SK-N-DZ (cell line): Measurements from ENCODE around the gene SAFB.

Experiments
- DNase-seq: peaks from one replicate; pipeline ENCODE4 v3.0.0-alpha.2; 2015; ENCODE audit warnings: low spot score

The SAFB gene

DNA sequence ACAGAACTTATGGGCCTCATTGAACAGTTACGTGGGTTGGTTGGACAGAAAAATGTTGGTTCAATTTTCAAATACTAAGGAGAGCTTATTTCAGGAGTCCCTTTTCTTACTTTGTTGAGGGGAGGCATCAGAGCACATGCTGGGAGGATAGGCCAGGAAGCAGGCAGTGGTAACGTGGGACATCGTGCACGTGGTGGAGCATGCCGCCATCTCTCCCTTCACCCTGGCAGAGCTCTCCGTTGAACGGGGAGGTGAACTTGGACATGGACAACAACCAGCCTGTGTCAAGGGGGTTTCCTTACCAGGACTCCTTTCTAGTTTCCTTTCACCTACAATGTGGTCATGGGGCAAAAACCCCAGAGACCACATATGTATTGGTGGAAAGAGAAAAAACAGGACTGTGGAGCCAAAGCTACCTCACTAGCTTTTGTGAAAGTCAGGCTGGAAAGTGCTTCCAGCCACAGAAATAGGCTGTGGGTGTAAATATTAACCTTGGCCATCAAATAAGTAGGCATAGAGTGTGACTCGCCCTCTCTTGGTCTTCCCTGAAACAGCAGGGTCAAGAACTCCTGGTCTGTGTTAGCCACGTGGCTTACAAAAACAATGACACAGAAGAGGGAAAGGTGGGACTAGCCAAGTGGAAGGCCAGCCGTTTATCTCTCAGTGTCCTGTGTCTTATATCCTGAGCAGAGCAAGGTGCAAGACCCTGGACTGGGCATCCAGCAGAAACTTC, 43.1 kb downstream of the SAFB start:
- no peak for DNase-seq

DNA sequence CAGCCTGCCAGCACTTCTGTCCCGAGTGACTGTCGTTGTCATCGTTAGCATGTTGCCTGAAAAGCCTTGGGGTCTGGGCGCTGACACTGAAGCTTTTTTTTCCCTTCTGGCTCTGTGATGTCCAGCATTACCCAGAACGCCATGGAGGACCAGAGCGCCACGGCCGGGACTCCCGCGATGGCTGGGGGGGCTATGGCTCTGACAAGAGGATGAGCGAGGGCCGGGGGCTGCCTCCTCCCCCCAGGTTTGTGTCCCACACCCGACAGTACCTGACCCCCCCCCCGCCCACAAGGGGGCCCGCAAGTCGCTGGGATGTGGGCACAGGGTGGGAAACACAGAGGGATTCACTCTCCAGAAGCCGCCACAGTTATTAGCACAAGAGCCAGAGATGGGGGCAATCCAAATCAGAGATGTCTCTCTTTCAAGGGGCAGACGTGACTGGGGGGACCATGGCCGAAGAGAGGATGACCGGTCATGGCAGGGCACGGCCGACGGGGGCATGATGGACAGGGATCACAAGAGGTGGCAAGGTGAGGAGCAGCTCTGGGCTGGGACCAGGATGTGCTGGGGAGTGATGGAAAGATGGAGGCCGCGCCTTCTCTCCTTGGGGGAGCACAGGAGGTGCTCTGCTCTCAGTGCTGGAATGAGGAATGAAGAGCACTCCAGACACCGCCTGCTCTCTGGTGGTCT, 44.2 kb downstream of the SAFB start:
- no peak for DNase-seq

DNA sequence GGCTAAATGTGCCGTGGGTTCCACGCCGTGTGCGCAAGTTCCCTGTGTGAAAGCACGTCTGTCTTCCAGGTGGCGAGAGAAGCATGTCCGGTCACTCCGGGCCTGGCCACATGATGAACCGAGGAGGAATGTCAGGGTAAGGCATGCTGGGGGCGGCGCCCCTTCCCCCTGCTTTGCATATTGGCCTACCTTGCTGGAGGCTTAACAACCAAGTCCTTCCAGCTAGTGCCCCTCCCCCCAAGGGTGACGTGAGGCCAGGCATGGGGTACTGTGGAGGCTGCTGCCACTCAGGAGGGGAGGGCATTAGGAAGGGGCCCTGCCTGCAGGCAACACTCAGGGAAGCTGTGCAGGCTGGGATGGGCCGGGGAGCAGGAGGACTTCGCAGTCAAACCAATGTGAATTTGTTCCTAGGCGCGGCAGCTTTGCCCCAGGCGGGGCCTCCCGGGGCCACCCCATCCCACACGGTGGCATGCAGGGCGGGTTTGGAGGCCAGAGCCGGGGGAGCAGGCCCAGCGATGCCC, 44.9 kb downstream of the SAFB start:
- DNase-seq: no peak

DNA sequence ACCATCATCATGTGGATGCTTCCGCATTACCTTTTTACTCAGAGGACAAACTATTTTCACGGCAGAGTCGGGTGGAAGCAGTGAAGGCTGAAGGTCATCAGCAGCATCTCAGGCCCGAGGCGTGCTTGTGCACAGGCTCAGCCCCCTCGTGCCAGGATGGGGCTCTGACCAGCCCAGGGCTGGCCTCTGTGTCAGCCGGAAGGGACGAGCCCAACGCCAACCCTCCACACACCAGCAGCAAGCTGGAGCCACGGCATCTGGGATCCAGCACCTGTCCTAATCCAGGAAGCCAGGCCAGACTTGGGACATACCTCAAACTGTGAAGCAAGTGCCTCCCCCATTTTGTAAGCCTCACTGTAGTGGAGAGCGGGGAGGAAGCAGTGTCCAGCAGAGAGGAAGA, 46.3 kb downstream of the SAFB start:
- no peak for DNase-seq

DNA sequence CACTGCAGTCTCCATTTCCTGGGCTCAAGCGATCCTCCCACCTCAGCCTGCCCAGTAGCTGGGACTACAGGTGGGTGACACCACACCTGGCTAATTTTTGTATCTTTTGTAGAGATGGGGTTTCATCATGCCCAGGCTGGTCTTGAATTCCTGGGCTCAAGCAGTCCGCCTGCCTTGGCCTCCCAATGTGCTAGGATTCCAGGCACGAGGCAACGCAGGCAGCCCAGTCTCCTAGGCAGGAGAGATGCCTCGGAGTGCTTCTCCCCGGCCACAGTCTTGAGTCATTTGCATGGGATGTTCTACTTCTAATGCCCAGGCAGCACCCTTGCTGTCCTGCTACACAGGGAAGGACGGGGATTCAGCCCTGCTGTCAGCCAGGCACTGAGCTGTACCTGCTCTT, 48.7 kb downstream of the SAFB start:
- DNase-seq: no peak

DNA sequence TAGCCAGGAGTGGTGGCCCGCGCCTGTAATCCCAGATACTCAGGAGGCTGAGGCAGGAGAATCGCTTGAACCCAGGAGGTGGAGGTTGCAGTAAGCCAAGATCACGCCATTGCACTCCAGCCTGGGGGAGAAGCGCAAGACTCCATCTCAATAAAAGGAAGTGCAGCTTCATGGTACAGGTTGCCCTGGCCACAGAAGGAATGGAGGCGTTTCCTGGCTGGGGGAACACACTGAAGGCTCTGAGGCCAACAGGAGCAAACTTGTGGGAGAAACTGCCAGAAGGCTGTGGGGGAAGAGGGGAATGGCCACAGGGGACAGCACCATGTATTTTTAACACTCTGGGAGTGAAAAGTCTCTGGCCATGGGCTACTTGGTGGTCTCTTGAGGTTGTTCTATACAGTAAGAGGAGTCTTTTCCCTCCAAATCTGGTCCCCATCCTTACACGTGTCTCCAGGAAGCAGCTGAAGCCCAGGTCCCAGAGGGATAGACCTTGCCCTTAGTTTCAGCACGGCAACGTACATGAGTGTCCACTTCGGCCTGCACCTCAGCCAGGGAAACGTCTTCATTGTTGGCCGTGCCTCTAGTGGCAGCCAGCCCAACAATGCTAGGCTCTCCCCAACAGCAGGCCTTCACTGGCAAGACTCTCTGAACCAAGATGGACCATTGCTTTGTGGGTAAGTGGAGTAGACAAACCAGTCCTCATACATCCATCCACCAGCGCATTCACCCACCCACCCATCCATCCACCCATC, 50.0 kb downstream of the SAFB start:
- DNase-seq: no peak

DNA sequence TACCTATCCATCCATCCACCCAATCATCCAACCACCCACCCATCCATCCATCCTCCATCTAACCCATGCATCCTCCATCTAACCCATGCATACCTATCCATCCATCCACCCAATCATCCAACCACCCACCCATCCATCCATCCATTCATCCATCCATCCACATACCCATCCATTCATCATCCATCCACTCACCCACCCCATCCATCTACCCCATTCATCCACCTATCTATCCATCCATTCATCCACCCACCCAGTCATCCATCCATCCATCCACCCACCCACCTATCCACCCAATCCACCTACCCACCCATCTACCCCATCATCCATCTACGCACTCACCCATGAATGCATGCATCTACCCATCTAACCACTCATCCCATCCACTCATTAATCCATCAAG, 50.9 kb downstream of the SAFB start:
- no peak for DNase-seq

DNA sequence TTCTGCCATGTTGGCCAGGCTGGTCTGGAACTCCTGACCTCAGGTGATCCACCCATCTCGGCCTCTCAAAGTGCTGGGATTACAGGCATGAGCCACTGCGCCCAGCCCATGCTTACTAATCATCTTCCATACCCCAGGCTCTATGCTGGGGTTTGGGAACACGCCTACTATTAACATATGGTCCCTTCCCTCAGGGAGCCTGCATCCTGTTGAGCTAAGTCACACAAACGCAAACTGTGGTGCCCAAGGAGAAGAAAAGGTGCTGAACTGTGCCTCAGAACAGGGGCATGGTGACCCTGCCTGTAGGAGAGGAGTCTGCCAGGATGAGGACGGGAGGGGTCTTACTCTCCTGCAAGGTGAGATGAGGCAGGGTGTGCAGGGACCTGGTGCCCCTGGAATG, 51.8 kb downstream of the SAFB start:
- DNase-seq: no peak

DNA sequence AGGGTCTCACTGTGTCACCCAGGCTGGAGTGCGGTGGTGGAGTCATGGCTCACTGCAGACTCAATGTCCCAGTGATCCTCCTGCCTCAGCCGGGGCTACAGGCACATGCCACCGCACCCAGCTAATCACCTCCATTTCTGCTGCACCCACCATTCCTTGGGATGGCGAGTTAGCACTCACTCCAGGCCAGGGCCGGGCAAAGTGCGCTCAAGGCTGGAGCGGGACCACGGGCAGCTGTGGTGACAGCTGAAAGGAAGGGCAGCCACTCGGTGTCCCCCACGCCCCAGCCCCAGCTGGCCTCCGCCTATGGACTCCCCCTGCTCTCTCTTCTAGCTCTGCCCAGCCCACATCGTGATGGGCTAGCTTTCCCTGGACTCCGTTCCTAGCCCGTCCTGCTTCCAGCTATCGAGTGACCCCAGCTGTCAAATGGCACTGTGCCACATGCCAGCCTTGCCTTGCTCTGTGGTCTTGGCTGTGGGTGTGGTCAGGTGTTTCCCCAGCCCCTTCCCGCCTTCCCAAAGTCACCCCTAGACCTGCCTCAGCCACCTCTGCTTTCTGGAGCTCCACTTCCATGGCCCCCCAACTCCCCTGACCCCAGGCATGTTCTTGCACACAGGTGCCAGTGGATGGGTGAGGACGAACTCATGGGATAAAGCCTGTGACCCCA, 53.4 kb downstream of the SAFB start:
- DNase-seq: no peak

DNA sequence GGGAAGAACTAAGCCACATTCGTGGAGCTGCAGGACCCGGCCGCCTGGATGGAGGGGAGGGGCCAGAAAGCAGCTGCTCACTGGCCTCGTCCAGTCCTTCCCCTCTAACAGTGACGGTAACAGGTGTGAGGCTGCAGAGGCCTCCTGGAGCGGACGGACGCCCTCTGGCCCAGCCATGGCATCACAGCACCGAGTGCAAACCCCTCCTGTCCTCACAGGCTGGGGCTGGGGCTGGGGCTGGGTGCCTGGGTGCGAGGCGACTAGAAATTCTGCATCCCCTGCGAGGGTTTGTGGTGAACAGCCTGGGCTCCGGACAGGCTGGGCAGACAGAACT, 53.9 kb downstream of the SAFB start:
- no peak for DNase-seq

DNA sequence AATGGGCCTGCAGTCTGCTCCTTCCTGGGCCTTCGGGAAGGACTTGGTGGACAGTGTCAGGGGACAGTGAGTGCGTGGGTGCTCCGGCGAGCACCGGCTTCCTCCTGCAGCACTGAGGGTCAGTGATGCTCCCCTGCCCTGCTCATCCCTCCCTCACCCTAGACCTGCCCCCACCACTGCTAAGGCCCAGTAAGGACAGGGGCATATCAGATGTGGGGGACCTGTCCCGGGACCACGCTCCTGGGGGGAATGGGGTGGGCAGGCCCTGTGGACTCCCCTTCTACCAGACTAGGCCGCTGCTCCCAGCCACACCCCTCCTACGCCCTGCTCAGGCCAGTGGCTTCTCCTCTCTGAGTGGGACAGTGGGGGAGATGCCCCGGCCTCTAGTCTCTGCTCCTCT, 54.3 kb downstream of the SAFB start:
- DNase-seq: no peak

DNA sequence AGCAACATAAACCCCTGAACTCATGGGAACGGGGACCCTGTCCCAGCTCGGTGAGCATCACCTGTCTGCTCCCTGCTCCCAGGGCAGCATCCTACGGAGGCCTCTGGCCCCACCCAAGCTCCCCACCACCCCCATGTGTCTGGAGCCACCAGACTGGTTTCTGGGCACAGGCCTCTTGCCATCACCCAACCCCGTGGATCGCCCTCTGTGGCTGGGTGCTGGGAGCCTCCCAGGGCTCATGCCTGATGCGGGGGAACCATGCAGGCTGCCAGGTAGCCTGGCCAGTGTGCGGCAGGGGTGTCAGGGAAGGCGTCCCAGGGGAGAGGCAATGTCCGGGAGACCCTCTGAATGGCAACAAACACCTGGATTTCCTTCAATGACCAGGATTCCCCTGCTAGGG, 54.7 kb downstream of the SAFB start:
- no peak for DNase-seq

DNA sequence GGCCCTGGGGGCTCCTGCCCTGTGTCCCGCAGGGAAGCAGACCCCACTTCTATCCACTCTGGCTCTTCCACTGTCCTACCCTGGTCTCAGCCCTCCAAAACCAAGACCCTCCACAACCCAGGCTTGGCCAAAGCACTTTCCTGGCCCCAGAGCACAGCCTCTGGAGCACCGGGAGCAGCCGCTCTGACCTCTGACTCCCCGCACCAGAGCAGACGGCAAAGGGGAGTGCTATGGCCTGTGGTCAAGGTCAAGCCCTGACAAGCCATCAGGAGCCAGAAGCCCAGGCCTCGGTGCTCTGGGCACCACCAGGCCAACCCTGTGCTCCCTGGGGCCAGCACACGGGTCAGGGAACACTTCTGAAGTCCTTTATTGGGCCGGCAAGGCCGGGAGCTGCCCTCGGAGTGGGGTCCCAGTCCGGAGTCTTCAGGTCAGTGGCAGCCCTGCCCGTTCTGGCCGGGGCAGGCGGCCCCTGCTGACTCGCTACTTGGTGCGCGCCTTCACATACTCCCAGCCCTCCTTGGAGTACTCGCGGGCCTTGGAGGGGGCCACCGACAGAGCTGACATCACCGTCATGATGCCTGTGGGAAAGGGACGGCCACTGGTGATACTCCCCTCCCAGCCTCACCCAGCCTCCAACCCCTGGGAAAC, 55.3 kb downstream of the SAFB start:
- no peak for DNase-seq

DNA sequence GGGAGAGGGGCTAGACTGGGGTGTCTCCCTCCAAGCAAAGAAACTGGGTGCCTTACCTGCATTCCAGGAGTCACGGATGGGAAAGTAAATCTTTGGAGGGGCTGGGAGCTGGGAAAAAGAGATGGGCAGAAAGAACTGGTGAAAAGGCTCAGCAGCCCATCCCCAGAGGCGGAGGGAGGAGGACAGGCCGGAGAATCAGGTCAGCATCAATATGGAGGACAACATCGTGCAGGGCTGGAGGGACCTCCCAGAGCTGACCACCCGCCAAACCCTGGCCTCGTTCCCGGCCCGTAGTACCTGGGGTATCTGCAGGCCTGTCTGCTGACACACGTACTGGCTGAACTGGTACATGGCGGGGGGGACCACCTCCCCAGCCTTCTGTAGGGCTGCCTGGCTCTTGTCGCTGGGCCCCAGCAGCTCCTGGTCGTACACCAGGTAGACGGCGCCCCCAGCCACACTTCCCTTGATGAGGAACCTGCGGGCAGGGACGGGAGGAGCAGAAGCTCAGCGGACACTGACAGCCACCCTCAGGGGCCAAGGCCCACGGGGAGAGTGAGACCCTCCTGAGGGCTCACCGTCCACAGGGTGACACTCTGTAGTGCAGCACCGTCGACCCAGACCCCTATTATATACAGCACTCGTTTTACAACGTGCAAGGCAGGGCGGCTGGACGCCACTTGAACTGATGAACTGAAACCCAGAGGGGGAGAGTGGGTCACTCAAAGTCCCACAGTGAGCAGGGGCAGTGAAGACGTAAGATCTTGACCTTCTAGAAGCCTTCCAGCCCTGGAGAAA, 56.6 kb downstream of the SAFB start:
- DNase-seq: no peak

DNA sequence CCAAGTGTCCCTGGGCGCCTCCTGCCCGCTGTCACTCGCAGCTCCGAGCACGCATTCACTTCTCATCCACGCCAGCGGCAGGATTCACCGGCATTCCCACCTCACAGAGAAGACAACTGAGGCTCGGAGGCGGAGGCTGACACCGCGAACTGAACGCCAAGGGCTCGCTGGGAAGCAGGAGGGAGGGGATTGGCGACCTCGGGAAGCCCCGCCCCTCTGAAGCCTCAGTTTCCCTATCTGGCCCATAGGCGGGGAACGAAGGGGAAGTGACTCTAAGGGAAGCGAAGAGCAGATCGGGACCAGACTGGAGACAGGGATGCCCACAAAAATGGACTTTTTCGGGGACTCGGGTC, 57.2 kb downstream of the SAFB start:
- DNase-seq: peak; percentile 50

DNA sequence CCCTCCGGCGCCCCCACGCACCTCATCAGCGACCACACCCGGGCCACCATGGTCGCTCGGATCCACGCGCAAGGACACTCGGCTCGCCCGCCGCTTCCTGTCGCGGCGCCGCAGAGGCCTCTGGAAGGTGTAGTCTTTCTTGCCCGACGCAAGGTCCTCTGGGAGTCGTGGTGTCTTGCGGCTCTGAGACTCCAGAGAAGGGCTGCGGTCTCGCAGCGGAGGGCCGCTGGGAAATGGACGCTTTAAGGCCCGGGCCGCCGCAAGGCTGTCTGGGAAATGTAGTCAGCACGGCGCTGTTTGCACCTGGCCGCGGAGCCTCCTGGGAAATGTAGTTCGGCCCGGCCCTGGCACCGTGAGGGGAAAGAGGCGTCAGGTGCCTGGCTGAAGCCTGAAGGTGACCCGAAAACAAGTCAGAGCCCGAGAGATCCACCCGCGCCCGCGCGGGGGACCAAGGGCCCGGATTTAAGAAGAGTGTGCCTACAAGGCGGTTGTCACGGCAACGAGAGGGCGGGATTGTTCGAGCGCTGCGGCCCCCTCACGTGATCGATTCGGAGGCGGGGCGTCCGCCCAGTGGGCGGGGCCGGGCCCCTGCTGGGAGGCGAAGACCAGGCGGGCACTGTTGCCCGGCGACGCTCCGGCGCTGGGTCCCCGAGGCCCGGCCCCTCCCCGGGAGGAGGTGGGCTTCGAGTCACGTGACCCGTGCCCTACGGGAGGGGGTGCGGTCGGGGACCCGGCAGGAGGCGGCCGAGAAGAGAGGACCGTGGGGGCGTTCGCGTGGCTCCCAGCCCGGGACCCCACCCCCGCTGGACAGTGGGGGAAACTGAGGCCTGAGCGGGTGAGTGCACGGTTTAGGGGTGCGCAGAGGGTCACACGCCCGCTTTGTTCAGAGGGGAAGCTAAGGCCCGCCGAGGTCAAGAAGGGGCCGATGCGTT, 57.8 kb downstream of the SAFB start, which contains the start of the genes HSD11B1L and MICOS13:
TSS of gene HSD11B1L (plus strand) at position 591 of the 932 bp plus-strand sequence. CDS start 3,806 bp downstream, outside the sequence.
TSS of gene MICOS13 (minus strand) at position 80 of the 932 bp plus-strand sequence. CDS start at position 50, 30 bp downstream.
- peak; percentile 99 for DNase-seq

DNA sequence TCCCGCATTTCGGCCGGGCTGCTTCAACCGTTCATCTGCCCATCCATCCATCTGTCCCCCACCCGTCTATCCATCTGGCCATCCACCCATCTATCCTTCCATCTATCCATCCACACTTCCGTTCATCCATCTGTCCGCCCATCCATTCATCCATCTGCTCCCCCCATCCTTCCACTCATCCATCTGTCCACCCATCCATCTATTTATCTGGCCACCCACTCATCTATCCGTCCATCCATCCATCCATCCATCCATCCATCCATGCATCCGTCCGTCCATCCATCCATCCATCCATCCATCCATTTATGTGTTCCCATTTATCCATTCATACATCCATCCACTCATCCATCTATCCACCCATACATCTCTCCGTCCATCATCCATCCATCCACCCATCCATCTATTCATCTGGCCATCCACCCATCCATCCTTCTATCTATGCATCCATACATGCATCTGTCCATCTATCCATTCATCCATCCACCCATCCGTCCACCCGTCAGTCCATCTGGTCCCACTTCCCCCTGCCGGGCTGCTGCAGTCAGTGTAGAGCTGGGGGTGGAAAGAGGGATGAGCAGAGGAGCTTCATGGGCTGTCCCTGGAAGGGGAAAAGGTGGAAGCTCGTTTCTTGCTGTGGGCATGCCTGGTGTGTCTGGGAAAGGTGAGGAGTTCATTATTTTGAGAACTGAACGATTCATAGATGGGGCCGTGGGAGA, 58.7 kb downstream of the SAFB start:
- no peak for DNase-seq

DNA sequence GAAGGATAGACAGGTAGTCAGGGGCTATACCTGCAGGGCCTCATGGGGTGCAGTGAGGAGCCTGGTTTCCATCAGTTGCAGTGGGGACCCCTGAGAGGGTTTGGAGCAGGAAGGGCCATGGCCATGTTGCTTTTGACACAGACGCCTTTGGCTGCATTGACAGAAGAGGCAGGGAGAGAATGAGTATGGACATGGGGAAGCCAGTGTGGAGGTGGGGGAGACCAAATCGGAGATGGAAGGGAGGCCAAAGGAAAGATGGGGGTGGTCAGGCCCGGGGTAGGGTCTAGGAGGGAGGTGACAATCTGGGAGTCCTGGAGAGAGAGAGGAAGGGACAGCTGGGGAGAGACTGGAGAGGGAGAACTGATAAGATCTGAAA, 59.2 kb downstream of the SAFB start:
- no peak for DNase-seq
